Fibroblast of the aortic adventitia (primary cell): ENCODE data around the gene PDE11A. TPM values are rescaled to one million over a fixed set of nuclear protein-coding genes. Genes with fewer than 3 reads are reported as not detected.

Experiments used
- DNase-seq: peaks from one replicate; pipeline ENCODE4 v3.0.0-alpha.2; 2010; ENCODE audit warnings: low read depth
- H3K4me3 ChIP-seq: 2 replicates; pipeline ENCODE4 v1.5.1; 2011; ENCODE audit warnings: low read depth, mild to moderate bottlenecking, control low read depth, low read length, moderate library complexity
- CTCF ChIP-seq: IDR thresholded peaks from 2 replicates; pipeline ENCODE4 v1.5.1; 2011; ENCODE audit warnings: mild to moderate bottlenecking, low read length, control low read depth, inconsistent platforms; ENCODE audit not compliant: insufficient read depth
- total RNA-seq: library from RNA; depleted of rRNA; stranded (reverse); fragments of >200 nt; gene quantifications from 2 replicates; pipeline ENCODE4 v1.2.3, GENCODE V29; 2012; ENCODE audit warnings: low replicate concordance

PDE11A gene
- total RNA-seq, 1 donor: not detected

GRCh38 chr2:177662895-177663294, 409.7 kb downstream of the PDE11A start:
- H3K4me3 ChIP-seq: no peak overlapping the region
- DNase-seq: no peak
- TF ChIP-seq CTCF: no peak

- no peak for DNase-seq
- no peak overlapping the region for H3K4me3 ChIP-seq
- TF ChIP-seq CTCF: no peak
These were observed 411.8 kb downstream of the PDE11A start for GRCh38 chr2:177660742-177661141.

GRCh38 chr2:177658309-177658708, 414.3 kb downstream of the PDE11A start:
- H3K4me3 ChIP-seq: no peak overlapping the region
- no peak for TF ChIP-seq CTCF
- DNase-seq: no peak

- DNase-seq: no peak
- no peak for TF ChIP-seq CTCF
- no peak overlapping the region for H3K4me3 ChIP-seq
These were observed 420.7 kb downstream of the PDE11A start for GRCh38 chr2:177651833-177652232.

GRCh38 chr2:177649568-177650518, 422.7 kb downstream of the PDE11A start:
- TF ChIP-seq CTCF: no peak
- no peak overlapping the region for H3K4me3 ChIP-seq
- DNase-seq: no peak

GRCh38 chr2:177646791-177647190, 425.8 kb downstream of the PDE11A start:
- DNase-seq: no peak
- no peak for TF ChIP-seq CTCF
- no peak overlapping the region for H3K4me3 ChIP-seq
